HFFc6 (cell line): Measurements from ENCODE around the gene ECD. TPM values are rescaled to one million over a fixed set of nuclear protein-coding genes. Genes with fewer than 3 reads are reported as not detected.
"Not testable (repeated sequence)": the region's sequence is repeated elsewhere in the genome, so short reads cannot be mapped to it uniquely, and the experiment has no call there.

ENCODE experiments used
- DNase-seq: peaks from one replicate; pipeline ENCODE4 v3.0.0-alpha.2; 2018
- H3K27ac Mint-ChIP-seq: 2 replicates; pipeline ENCODE4 v1.8.0; 2020; ENCODE audit warnings: mild to moderate bottlenecking, mixed read lengths
- H3K27me3 Mint-ChIP-seq: 2 replicates; pipeline ENCODE4 v1.8.0; 2021; ENCODE audit warnings: mild to moderate bottlenecking, moderate library complexity, mixed read lengths; ENCODE audit not compliant: insufficient read depth
- H3K36me3 Mint-ChIP-seq: 2 replicates; pipeline ENCODE4 v1.8.0; 2021; ENCODE audit warnings: low read depth, mixed read lengths
- H3K4me1 Mint-ChIP-seq: 2 replicates; pipeline ENCODE4 v1.8.0; 2020; ENCODE audit warnings: low read depth, mixed read lengths
- H3K4me3 Mint-ChIP-seq: 2 replicates; pipeline ENCODE4 v1.8.0; 2020; ENCODE audit warnings: mild to moderate bottlenecking, moderate library complexity, mixed read lengths
- H3K9me3 Mint-ChIP-seq: 2 replicates; pipeline ENCODE4 v1.8.0; 2020; ENCODE audit warnings: mild to moderate bottlenecking, mixed read lengths
- CTCF ChIP-seq: fragments of 200-600 bp; sonication (generic); IDR thresholded peaks from 2 replicates; pipeline ENCODE4 v1.5.0; 2021; ENCODE audit warnings: antibody characterized with exemption, mild to moderate bottlenecking
- total RNA-seq, 6 experiments: library from RNA; stranded (reverse); fragmentation: NEBNext Ultra II Directional; extraction: Animal tissue kit (Norgen Biotek cat#: 25700); gene quantifications; 2 replicates in 1 of 6; 3 replicates in 5 of 6; pipeline ENCODE4 v1.2.3, GENCODE V29; 2021

ECD gene
- total RNA-seq, 6 experiments from 2014 or later: 31.3 to 39.0 (median 33.6) TPM

DNA sequence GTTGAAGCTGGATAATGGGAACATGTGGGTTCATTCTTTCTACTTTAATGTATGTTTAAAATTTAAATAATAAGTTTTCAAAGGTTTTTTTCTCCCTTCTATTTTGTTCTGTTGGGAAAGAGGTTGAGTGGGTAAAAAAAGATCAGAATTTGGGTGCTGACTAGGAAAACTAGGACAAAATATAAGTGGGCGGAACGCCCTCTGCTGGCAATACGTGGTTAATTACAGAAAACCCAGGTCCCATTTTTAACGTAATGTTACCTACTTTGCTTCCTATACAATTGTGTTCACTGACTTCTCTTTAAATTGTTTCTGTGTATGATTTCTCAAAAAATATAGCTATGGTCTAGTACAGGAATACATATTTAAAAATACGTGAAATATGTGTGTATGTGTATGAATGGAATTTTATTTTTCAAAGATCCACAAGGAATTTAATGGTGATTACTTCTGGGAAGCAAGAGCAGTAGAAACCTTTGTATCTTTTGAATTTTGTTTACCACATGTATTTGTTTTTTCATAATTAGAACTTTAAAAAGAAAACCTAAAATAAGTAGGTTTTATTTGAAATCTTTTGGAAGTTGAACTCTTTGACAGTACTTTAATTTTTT is 8.7 kb downstream of the ECD start:
- DNase-seq: peak; percentile 56
- H3K4me1 Mint-ChIP-seq: peaks cover 31% of the 10 kb centered on the region
- H3K4me3 Mint-ChIP-seq: no peak overlapping the region
- H3K27me3 Mint-ChIP-seq: no peaks in the 10 kb centered on the region
- peaks cover 20% of the 10 kb centered on the region for H3K36me3 Mint-ChIP-seq
- peak; percentile 93 for TF ChIP-seq CTCF
- H3K27ac Mint-ChIP-seq: 0 out of 2 replicates have a peak overlapping the region, but pooled peaks have one; percentile 42
- H3K9me3 Mint-ChIP-seq: no peaks in the 10 kb centered on the region

- TF ChIP-seq CTCF: no peak
- Mint-ChIP-seq H3K36me3 (peaks cover 22% of the 10 kb centered on the region), H3K4me1 (peaks cover 8% of the 10 kb centered on the region), H3K27me3 (no peaks in the 10 kb centered on the region), H3K4me3 (no peak overlapping the region), H3K27ac (no peak overlapping the region), H3K9me3 (no peaks in the 10 kb centered on the region)
- DNase-seq: no peak
These were observed 11.8 kb downstream of the ECD start for GRCh38 chr10:73156054-73156453.

DNA sequence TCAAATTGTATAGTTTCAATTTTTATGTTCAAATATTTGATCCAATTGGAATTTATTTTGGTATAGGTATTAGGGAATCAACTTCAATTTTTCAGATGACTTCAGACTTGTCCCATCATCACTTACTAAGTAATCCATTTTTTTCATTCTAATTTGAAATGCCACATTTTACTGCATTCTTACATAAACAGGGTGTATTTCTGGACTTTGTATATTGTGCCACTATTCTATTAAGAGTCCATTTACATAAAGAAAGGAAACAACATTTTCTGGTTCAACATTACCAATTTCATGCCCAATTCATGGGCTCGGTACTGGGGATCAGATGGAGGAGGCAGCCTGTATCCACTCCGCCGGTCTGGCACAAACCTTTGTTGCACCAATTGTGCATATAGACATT is 15.8 kb downstream of the ECD start:
- TF ChIP-seq CTCF: no peak
- no peak overlapping the region for H3K4me3 Mint-ChIP-seq
- peaks cover 42% of the 10 kb centered on the region for H3K36me3 Mint-ChIP-seq
- no peak overlapping the region for H3K27ac Mint-ChIP-seq
- H3K27me3 Mint-ChIP-seq: no peaks in the 10 kb centered on the region
- no peak for DNase-seq
- H3K4me1 Mint-ChIP-seq: no peaks in the 10 kb centered on the region
- H3K9me3 Mint-ChIP-seq: no peaks in the 10 kb centered on the region

- H3K27me3 Mint-ChIP-seq, H3K27ac Mint-ChIP-seq, H3K4me1 Mint-ChIP-seq, H3K4me3 Mint-ChIP-seq, DNase-seq, H3K9me3 Mint-ChIP-seq: not testable (repeated sequence)
- H3K36me3 Mint-ChIP-seq: peaks cover 42% of the 10 kb centered on the region
These were observed 17.0 kb downstream of the ECD start for GRCh38 chr10:73150633-73151413.

GRCh38 chr10:73141603-73142002 is 26.2 kb downstream of the ECD start:
- peaks cover 34% of the 10 kb centered on the region for H3K36me3 Mint-ChIP-seq
- no peaks in the 10 kb centered on the region for H3K27me3 Mint-ChIP-seq
- H3K4me1 Mint-ChIP-seq: peaks cover 3% of the 10 kb centered on the region
- no peaks in the 10 kb centered on the region for H3K9me3 Mint-ChIP-seq
- no peak overlapping the region for H3K27ac Mint-ChIP-seq
- no peak overlapping the region for H3K4me3 Mint-ChIP-seq
- no peak for TF ChIP-seq CTCF
- no peak for DNase-seq

GRCh38 chr10:73139251-73139650 is 28.6 kb downstream of the ECD start:
- peaks cover 37% of the 10 kb centered on the region for H3K36me3 Mint-ChIP-seq
- DNase-seq: no peak
- H3K4me3 Mint-ChIP-seq: no peak overlapping the region
- peaks cover 6% of the 10 kb centered on the region for H3K4me1 Mint-ChIP-seq
- no peaks in the 10 kb centered on the region for H3K27me3 Mint-ChIP-seq
- TF ChIP-seq CTCF: no peak
- H3K27ac Mint-ChIP-seq: no peak overlapping the region; the same call in 1 of the 2 replicates
- no peaks in the 10 kb centered on the region for H3K9me3 Mint-ChIP-seq
